OCI-LY1 (cell line): ENCODE measurements around the gene ST7.
A peak's percentile ranks its signal among the peaks of the same experiment; 100 is the strongest.

Source experiments
- H2AFZ ChIP-seq: fragments of 200-600 bp; sonication (generic), shearing (Covaris generic); 2 replicates; pipeline ENCODE4 v1.6.0; 2014; ENCODE audit warnings: antibody characterized with exemption, mild to moderate bottlenecking, low read length
- H3F3A ChIP-seq: fragments of 200-600 bp; sonication (generic), shearing (Covaris generic); 2 replicates; pipeline ENCODE4 v1.6.0; 2014; ENCODE audit warnings: mild to moderate bottlenecking, antibody characterized with exemption, low read length, moderate library complexity; ENCODE audit not compliant: insufficient read depth
- H3K27ac ChIP-seq: fragments of 200-600 bp; sonication (generic); 2 replicates; pipeline ENCODE4 v1.5.1; 2014; ENCODE audit warnings: low read length, mixed run types, mild to moderate bottlenecking, low read depth; ENCODE audit not compliant: poor library complexity, severe bottlenecking
- H3K27me3 ChIP-seq: fragments of 200-600 bp; sonication (generic); 2 replicates; pipeline ENCODE4 v1.6.0; 2014; ENCODE audit warnings: antibody characterized with exemption, mild to moderate bottlenecking, low read length, moderate library complexity; ENCODE audit not compliant: insufficient read depth
- H3K36me3 ChIP-seq: fragments of 200-600 bp; sonication (generic); 2 replicates; pipeline ENCODE4 v1.6.1; 2014; ENCODE audit warnings: mild to moderate bottlenecking, antibody characterized with exemption, low read length, moderate library complexity, mixed read lengths; ENCODE audit not compliant: insufficient read depth
- H3K4me1 ChIP-seq: fragments of 200-600 bp; sonication (generic); 2 replicates; pipeline ENCODE4 v1.5.1; 2014; ENCODE audit warnings: mild to moderate bottlenecking, low read length, moderate library complexity; ENCODE audit not compliant: insufficient read depth, severe bottlenecking
- H3K4me2 ChIP-seq: fragments of 200-600 bp; sonication (generic), shearing (Covaris generic); 2 replicates; pipeline ENCODE4 v1.6.1; 2014; ENCODE audit warnings: low read length
- H3K4me3 ChIP-seq: fragments of 200-600 bp; sonication (generic); 2 replicates; pipeline ENCODE4 v1.5.1; 2014; ENCODE audit warnings: low read length, low read depth, mild to moderate bottlenecking, mixed read lengths; ENCODE audit not compliant: poor library complexity, severe bottlenecking
- H3K79me2 ChIP-seq: fragments of 200-600 bp; shearing (Covaris generic); 2 replicates; pipeline ENCODE4 v1.6.1; 2016; ENCODE audit warnings: mixed run types, low read length, mixed read lengths; ENCODE audit not compliant: insufficient read depth
- H3K9ac ChIP-seq: fragments of 200-600 bp; sonication (generic), shearing (Covaris generic); 2 replicates; pipeline ENCODE4 v1.6.1; 2014; ENCODE audit warnings: mild to moderate bottlenecking, low read length, mixed read lengths
- H3K9me2 ChIP-seq: fragments of 200-600 bp; sonication (generic), shearing (Covaris generic); 2 replicates; pipeline ENCODE4 v1.6.1; 2014; ENCODE audit warnings: low read depth, mild to moderate bottlenecking, low read length, mixed read lengths
- H3K9me3 ChIP-seq: fragments of 200-600 bp; shearing (Covaris generic); 2 replicates; pipeline ENCODE4 v1.6.1; 2014; ENCODE audit warnings: low read length, mixed read lengths
- H4K20me1 ChIP-seq: fragments of 200-600 bp; sonication (generic), shearing (Covaris generic); 2 replicates; pipeline ENCODE4 v1.6.0; 2016; ENCODE audit warnings: mild to moderate bottlenecking, low read length; ENCODE audit not compliant: insufficient read depth
- CTCF ChIP-seq: fragments of 200-600 bp; sonication (generic), shearing (Covaris generic); IDR thresholded peaks from 2 replicates; pipeline ENCODE4 v1.5.1; 2017; ENCODE audit warnings: mild to moderate bottlenecking, antibody characterized with exemption, low read length, moderate library complexity, mixed read lengths
- EZH2 ChIP-seq: fragments of 200-600 bp; sonication (generic), shearing (Covaris generic); IDR thresholded peaks from 2 replicates; pipeline ENCODE4 v1.8.0; 2017; ENCODE audit warnings: borderline replicate concordance, mixed run types, mild to moderate bottlenecking, antibody characterized with exemption, low read length, moderate library complexity, mixed read lengths

ST7 gene

GRCh38 chr7:116984917-116985316 is 31.6 kb downstream of the ST7 start:
- no peaks in the 10 kb centered on the region for H3K36me3 ChIP-seq
- H3K27me3 ChIP-seq, result no peaks in the 10 kb centered on the region
- H3K79me2 ChIP-seq, result no peaks in the 10 kb centered on the region
- TF ChIP-seq EZH2 (no peak), CTCF (peak; percentile 95)
- H3K9ac ChIP-seq, result no peak overlapping the region
- no peaks in the 10 kb centered on the region for H4K20me1 ChIP-seq
- no peaks in the 10 kb centered on the region for H3K4me1 ChIP-seq
- no peaks in the 10 kb centered on the region for H3F3A ChIP-seq
- H3K9me2 ChIP-seq, result no peaks in the 10 kb centered on the region
- no peak overlapping the region for H2AFZ ChIP-seq
- H3K4me2 ChIP-seq, result no peak overlapping the region
- no peak overlapping the region for H3K27ac ChIP-seq
- no peak overlapping the region for H3K4me3 ChIP-seq
- H3K9me3 ChIP-seq, result no peaks in the 10 kb centered on the region

DNA sequence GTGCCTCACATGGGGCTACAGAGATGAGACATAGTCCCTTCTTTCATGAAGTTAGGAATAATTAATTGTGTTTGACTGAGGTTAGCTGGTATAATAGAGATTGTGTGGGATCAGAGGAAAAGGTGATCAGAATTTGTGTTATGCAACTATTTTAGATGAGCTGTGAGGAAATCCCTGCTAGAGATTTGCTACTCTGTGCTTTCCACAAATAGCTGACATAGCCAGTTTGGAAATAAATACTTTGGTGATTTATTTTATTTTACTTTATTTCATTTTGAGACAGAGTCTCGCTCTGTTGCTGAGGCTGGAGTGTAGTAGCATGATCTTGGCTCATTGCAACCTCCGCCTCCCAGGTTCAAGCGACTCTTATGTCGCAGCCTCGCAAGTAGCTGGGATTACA is 32.3 kb downstream of the ST7 start:
- no peak overlapping the region for H3K4me2 ChIP-seq
- no peak for TF ChIP-seq EZH2
- TF ChIP-seq CTCF, result no peak
- H3F3A ChIP-seq, result no peaks in the 10 kb centered on the region
- H4K20me1 ChIP-seq, result no peaks in the 10 kb centered on the region
- H3K27me3 ChIP-seq, result no peaks in the 10 kb centered on the region
- H3K9ac ChIP-seq, result no peak overlapping the region
- H3K4me3 ChIP-seq, result no peak overlapping the region
- H3K9me2 ChIP-seq, result no peaks in the 10 kb centered on the region
- no peaks in the 10 kb centered on the region for H3K9me3 ChIP-seq
- no peaks in the 10 kb centered on the region for H3K36me3 ChIP-seq
- H3K79me2 ChIP-seq, result no peaks in the 10 kb centered on the region
- no peaks in the 10 kb centered on the region for H3K4me1 ChIP-seq
- no peak overlapping the region for H2AFZ ChIP-seq
- H3K27ac ChIP-seq, result no peak overlapping the region

DNA sequence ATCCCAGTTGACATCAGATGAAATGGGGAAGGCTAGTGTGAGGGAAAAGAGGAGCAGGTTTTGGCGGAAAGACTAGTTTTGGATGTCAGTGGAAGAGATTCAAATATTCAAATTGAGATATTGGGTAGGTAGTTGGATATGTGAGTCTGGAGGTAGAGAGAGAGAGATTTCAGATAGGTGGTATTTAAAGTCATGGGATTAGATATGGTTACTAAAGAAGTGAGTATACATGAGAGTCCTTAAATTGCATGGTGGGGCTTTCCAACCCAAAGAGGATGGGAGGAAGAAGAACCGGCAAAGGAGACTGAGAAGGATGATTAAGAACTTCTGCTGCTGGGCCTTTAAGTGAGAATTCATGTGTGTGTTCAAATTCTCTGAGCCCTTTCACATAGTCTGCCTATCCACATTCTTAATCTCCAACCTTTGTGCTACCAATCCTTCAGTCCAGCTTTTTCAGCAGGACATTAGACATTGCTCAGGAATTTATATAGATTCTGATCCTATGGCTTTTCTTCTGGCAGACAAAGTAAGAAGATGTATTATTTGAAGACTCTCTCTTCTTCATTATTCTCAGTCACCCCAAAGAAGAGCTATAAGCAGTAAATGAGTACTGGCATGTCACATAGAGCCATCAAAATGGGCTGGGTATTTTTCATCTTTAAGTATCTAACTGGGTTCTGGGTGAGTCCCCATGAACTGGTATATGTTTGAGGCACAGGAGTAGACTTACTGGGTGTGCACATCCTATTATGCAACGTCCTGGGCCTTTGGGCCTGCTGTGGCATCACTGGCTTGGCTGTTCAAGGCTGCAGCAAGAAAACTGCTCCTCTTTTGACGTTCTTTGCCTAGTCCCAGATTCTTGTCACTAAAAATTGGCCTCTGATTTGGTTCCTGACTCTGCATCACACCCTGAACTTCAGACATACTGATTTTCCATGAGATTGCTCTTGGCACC is 33.6 kb downstream of the ST7 start:
- Histone ChIP-seq H3K9ac (no peak overlapping the region), H3K79me2 (no peaks in the 10 kb centered on the region), H2AFZ (no peak overlapping the region), H3K4me3 (no peak overlapping the region), H3K27ac (no peak overlapping the region), H3F3A (no peaks in the 10 kb centered on the region), H3K27me3 (no peaks in the 10 kb centered on the region), H3K9me2 (no peaks in the 10 kb centered on the region), H3K9me3 (no peaks in the 10 kb centered on the region), H3K36me3 (no peaks in the 10 kb centered on the region), H3K4me2 (no peak overlapping the region), H4K20me1 (no peaks in the 10 kb centered on the region), H3K4me1 (no peaks in the 10 kb centered on the region)
- TF ChIP-seq EZH2, result no peak
- TF ChIP-seq CTCF, result no peak
